ENCODE results near the gene TJP3.

The TJP3 gene

DNA sequence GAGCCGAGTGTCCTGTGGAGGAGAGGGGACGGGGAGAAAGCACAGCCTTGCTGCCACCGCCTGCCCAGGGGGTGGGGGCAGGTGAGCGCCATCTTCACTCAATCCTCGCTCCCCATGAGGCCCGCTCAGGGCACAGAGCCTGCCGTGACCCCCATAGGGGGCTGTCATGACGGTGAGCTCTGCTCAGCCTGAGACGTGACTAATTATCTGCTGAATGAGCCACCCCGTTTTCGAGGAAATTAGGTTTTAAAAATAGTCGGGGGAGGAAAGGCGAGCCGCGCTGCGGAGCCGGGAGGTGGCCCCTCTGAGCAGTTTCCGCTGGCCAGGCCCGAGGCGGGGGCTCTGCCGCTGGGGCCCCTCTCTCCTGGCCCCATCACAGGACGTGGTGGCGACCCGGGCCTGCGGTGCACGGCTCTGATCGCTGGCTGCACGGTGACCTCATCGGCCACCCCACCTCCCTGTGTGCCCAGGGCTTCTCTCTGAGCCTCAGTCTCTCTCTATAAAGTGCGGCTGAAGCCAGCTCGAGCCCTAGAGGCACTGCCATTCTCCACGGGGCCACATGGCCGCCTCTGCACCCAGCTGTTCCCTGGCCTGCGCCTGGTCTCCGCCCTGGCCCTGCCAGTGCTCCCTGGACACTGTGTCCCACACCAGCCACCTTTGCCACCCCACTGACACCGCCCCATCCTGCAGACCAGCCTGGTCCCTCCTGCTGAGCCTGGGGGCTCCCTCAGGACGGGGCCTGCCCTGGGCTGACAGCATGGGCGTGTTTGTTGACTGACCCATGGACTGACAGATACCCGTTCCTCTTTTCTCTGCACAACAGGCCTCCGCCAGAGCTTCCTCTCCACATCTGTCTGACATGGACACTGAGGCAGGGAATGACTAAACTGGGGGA, 36.3 kb upstream of the TJP3 start:
- DNase-seq: no peak

GRCh38 chr19:3672575-3672948, 35.6 kb upstream of the TJP3 start:
- no peak for DNase-seq

GRCh38 chr19:3672993-3673392, 35.2 kb upstream of the TJP3 start:
- DNase-seq: no peak

DNA sequence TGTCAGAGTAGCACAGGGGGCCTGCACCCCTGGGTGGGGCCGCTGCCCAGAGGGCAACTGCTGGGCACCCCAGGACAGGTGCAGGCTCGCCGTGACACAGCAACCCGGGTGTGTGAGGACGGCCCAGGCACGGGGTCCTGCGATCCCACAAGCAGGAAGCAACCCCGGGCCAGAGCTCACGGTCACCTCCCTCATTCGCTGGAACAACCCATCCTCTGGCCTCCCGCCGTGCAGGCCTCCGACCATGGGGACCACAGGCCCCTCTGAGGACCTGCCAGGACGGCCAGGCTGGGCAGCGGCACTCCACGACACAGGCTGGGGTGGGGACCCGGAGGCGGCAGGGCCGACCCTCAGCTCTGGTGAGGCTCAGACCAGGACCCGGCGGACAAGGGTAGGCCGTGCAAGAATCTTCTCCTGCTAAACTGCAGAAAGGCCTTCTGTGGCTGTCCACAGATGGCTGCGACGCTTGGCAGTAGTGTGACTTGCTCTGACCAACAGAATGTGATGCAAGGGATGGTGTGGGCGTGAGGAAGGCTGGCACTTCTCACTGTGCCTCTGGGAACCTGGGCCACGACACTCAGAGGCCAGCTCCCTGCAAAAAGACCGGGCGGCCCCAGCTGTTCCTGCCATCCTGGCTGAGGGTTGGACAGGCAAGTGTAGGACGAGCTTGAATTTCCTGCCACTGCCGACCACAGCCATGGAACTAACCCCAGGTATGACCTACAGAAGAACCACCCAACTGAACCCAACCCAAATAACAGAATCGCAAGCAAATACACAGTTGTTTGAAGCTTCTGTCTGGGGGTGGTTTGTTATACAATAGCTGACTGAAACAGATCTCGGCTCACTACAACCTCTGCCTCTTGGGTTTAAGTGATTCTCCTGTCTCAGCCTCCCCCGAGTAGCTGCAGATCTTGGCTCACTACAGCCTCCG, 34.4 kb upstream of the TJP3 start:
- no peak for DNase-seq

- no peak for DNase-seq
These were observed 33.2 kb upstream of the TJP3 start for GRCh38 chr19:3674784-3675543.

DNA sequence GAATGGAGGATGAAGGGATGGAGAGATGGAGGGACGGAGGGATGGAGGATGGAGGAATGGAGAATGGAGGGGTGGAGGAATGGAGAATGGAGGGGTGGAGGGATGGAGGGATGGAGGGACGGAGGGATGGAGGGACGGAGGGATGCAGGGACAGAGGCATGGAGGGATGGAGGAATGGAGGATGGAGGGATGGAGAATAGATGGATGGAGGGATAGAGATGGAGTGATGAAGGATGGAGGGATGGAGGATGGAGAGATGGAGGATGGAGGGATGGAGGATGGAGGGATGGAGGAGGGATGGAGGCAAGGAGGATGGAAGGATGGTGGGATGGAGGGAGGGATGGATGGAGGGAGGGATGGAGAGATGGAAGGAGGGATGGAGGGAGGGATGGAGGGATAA, 30.0 kb upstream of the TJP3 start:
- DNase-seq: no peak

DNA sequence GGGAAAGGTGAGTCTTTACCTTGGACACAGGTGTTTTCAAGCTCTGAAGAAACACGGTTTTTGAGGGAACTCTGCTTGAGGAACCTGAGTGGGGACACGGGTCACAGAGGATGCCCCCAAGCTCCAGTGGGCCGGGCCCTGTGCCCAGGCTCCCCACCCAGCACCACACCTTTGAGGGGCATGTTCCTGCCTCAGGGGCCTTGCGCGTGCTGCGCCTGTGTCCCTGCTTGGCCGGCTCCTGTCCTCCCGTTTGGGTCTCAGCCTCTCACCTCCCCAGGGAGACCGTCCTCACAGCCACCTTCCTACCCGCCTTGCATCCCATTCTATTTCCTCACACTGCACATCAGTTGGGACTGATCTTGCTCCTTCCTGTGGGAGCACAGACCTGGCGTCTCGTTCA, 29.0 kb upstream of the TJP3 start:
- no peak for DNase-seq

DNA sequence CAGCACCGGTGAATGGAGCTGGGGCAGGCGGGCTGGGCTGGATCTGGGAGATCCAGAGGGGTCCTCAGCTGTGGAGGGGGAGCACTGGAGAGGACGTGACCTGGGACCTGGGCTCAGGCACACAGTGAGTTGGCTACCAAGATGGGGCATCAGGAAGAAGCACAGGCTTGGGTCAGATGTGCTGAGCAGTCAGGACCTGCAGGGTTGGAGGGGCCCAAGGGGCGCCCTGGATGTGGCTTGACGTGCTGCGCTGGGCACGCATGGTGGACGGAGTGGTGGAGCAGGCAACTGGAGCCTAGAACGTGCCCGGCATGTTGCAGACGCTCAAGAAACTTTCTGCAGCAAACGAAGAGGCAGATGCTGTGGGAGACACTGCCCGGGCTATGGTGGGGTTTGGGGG, 28.6 kb upstream of the TJP3 start:
- DNase-seq: no peak

- no peak for DNase-seq
These were observed 27.2 kb upstream of the TJP3 start for GRCh38 chr19:3680939-3681338.

- no peak for DNase-seq
These were observed 25.9 kb upstream of the TJP3 start for GRCh38 chr19:3682286-3682685.

- DNase-seq: no peak
These were observed 25.3 kb upstream of the TJP3 start for GRCh38 chr19:3682741-3683404.

DNA sequence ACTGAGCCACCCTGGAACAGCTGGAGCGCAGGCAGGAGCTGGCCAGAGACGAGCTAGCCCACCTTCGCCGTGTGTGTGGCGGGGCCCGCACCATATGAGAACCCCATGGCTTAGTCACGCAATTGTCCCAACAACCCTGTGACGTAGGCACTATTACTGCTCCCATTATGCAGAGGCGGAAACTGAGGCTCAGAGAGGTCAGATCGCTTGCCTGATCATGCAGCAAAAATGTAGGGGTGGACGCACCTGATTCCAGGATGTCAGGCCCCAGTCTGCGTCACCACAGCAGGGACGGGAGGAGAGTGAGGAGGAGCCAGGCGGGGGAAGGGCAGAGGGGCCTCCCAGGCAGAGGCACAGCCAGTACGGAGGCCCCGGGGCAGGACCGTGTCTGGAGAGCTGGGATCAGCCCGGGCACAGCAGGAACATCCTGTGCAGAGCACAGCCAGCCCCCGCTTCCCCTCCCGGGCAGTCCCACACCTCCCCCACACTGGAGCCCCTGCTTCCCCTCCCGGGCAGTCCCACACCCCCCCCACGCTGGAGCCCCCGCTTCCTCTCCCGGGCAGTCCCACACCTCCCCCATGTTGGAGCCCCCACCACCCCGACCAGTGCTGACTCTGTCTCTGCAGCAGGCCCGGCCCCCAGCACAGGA, 24.7 kb upstream of the TJP3 start:
- no peak for DNase-seq

DNA sequence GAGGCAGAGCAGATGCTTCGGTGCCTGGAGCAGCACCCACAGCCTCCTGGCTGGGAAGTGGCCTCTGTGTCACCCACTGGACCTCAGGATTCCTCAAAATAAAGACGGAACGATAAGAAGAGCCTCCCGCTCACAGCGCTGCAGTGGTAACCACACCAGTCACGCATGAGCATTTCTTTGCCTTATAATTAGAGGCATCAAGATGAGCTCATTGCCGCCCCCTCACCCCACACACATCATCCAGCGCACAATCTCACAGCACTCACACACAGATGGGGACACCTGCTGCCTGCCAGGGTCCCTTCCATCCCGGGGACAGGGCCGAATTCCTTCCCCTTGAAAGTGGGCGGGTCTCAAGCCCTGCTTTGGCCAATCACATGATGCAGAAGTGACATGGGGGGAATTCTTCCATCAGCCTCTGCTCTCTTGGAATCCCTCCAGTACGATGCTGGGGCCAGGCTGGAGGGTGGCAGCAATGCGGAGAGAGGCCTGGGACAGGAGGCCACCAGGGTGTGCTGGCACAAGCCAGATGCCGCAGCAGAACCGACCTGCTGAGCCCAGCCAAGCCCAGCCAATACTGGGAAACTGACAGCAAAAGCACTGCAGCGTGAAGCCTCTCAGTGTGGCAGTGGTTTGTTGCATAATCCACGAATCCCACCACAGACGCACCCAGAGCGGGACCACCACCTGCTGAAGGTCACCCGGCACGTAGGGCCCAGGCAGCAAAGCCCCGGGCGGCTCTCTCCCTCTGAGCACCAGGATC, 23.9 kb upstream of the TJP3 start:
- no peak for DNase-seq

GRCh38 chr19:3684817-3685410, 23.3 kb upstream of the TJP3 start:
- DNase-seq: no peak

GRCh38 chr19:3687393-3687773, 20.8 kb upstream of the TJP3 start:
- DNase-seq: no peak

GRCh38 chr19:3687774-3688706, 20.1 kb upstream of the TJP3 start:
- DNase-seq: peak; percentile 42

- no peak for DNase-seq
These were observed 17.4 kb upstream of the TJP3 start for GRCh38 chr19:3690551-3691371.

- no peak for DNase-seq
These were observed 16.8 kb upstream of the TJP3 start for GRCh38 chr19:3691372-3691716.

- DNase-seq: no peak
These were observed 16.5 kb upstream of the TJP3 start for GRCh38 chr19:3691726-3692125.
